ENCODE data around the gene CHAT. TPM values are rescaled to one million over a fixed set of nuclear protein-coding genes. Genes with fewer than 3 reads are reported as not detected.

CHAT gene
- total RNA-seq, 4 donors from 2014 or later = not detected

GRCh38 chr10:49656845-49657493 is 43.1 kb downstream of the CHAT start:
- no peak overlapping the region for H3K4me3 ChIP-seq
- intact Hi-C loops (cut with DNase I) = no loop called here
- peaks cover 0 to 13% (median 0%) of the 10 kb centered on the region in 4 donors for H3K27me3 ChIP-seq
- WGBS, 2 donors = 53 to 56% methylated on average over 9 of the region's 9 CpGs
- TF ChIP-seq POLR2A (IDR thresholded peaks at IDR 0.05) (no peak), CTCF (IDR thresholded peaks at IDR 0.05) (no peak)
- peaks cover 0 to 15% (median 0%) of the 10 kb centered on the region in 3 donors for H3K9me3 ChIP-seq
- no peaks in the 10 kb centered on the region for H3K4me1 ChIP-seq
- no peak overlapping the region for H3K27ac ChIP-seq
- no peaks in the 10 kb centered on the region for H3K36me3 ChIP-seq
- DNase-seq = no peak

DNA sequence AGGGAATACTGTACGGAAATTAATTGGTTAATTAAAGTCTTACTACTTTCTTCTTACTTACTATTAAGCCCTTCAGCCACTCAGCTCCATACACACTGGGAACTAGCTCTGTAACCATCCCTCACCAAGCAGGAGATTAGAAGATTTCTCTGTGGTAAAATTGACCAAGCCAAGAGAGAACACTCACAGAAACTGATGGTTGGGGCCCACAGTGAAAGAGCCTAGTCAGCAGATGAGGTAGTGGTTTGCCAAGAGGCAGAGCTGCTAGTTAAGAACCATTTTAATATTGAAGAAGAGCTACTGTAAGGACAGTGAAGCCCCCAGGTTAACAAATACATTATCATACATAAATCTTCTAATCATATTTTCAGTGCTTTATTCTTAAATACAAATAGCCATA is 43.8 kb downstream of the CHAT start:
- intact Hi-C loops (cut with DNase I) = no loop called here
- peaks cover 0 to 15% (median 0%) of the 10 kb centered on the region in 3 donors for H3K9me3 ChIP-seq
- no peak overlapping the region for H3K27ac ChIP-seq
- 77 to 79% methylated on average over 1 of the region's 1 CpG for WGBS, 2 donors
- no peak for DNase-seq
- no peak for TF ChIP-seq CTCF (IDR thresholded peaks at IDR 0.05)
- TF ChIP-seq POLR2A (IDR thresholded peaks at IDR 0.05) = no peak
- no peak overlapping the region for H3K4me3 ChIP-seq
- H3K4me1 ChIP-seq = no peaks in the 10 kb centered on the region
- H3K36me3 ChIP-seq = no peaks in the 10 kb centered on the region
- peaks cover 0 to 10% (median 0%) of the 10 kb centered on the region in 4 donors for H3K27me3 ChIP-seq

DNA sequence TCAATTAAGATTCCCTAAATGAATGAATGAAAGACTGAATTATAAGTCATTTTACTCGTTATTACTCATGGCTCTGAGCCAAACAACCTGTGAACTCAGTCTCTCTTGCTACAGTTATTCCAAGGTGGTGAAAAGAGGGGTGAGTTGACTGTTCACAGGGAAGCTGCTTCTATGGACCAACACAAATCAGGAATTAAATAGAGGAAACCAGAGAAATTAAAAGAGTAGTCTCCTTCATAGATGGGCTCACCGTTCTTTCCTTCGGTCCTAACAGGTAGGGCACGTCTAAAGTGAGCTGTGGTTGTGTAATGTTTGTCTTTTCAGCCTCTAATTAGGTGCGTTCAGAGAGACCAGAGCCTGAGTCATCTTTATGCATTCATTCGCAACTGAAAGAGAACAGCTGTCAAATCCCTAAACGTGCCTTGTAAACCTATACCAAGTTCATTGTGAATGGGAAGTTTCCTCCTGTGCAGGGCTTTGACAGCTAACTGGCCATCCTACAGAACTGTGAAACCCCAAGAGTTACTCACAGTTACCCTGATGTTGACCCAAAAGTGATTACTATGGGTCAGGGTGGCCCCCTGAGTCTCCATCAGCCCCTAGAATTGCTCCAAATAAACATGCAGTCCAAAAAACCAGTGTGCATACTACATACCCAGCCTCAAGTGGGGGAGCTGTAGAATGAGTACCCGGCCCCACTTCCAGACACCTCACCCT is 47.5 kb downstream of the CHAT start:
- H3K9me3 ChIP-seq = peaks cover 0 to 15% (median 0%) of the 10 kb centered on the region in 3 donors
- no peak for TF ChIP-seq CTCF (IDR thresholded peaks at IDR 0.05)
- no peak for TF ChIP-seq POLR2A (IDR thresholded peaks at IDR 0.05)
- H3K36me3 ChIP-seq = no peaks in the 10 kb centered on the region
- intact Hi-C loops (cut with DNase I) = no loop called here
- no peaks in the 10 kb centered on the region for H3K4me1 ChIP-seq
- WGBS, 2 donors = 36 to 44% methylated on average over 8 of the region's 8 CpGs
- H3K4me3 ChIP-seq = no peak overlapping the region
- peaks cover 0 to 3% (median 0%) of the 10 kb centered on the region in 4 donors for H3K27me3 ChIP-seq
- no peak for DNase-seq
- H3K27ac ChIP-seq = no peak overlapping the region

DNA sequence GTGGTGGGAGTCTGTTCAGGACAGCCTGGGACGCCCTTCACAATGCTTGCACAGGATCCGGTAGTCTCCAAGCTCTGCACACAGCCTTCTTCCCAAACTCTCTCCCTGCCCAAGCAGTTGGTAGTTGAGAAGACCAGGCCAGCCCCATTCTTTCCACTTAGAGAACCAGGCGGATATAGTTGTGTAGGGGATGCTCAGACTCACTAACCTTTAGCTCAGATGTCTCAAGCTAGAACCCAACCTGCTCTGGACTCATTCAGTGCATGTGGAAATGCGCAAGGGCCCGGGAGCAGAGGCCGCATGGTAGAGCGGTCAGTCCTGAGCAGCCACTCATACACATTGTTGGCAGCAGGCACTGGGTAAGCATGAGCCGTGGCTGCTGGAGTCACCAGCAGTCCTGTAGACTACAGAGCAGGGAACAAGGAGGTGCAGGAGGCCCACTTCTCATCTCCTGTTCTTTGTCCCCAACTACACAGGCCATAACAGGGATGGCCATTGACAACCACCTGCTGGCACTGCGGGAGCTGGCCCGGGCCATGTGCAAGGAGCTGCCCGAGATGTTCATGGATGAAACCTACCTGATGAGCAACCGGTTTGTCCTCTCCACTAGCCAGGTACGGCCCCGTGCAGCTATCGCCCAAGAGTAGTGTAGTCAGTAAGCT is 48.5 kb downstream of the CHAT start:
- H3K36me3 ChIP-seq = no peaks in the 10 kb centered on the region
- 80 to 94% methylated on average over 4 to 8 of the region's 15 CpGs for WGBS, 2 donors
- no peaks in the 10 kb centered on the region for H3K4me1 ChIP-seq
- H3K9me3 ChIP-seq = peaks cover 0 to 15% (median 0%) of the 10 kb centered on the region in 3 donors
- no peak for TF ChIP-seq POLR2A (IDR thresholded peaks at IDR 0.05)
- no peak for TF ChIP-seq CTCF (IDR thresholded peaks at IDR 0.05)
- peaks cover 0 to 13% (median 0%) of the 10 kb centered on the region in 4 donors for H3K27me3 ChIP-seq
- DNase-seq = no peak
- no peak overlapping the region for H3K27ac ChIP-seq
- intact Hi-C loops (cut with DNase I) = no loop called here
- no peak overlapping the region for H3K4me3 ChIP-seq

- no peak for DNase-seq
These were observed 49.8 kb downstream of the CHAT start for GRCh38 chr10:49663596-49663995.

More at GRCh38 chr10:49663596-49663995, 49.8 kb downstream of the CHAT start:
- no peak overlapping the region for H3K27ac ChIP-seq
- H3K36me3 ChIP-seq = no peaks in the 10 kb centered on the region
- no peak for TF ChIP-seq POLR2A (IDR thresholded peaks at IDR 0.05)
- intact Hi-C loops (cut with DNase I) = no loop called here
- H3K4me3 ChIP-seq = no peak overlapping the region
- H3K4me1 ChIP-seq = no peaks in the 10 kb centered on the region
- H3K9me3 ChIP-seq = peaks cover 0 to 15% (median 0%) of the 10 kb centered on the region in 3 donors
- H3K27me3 ChIP-seq = peaks cover 0 to 14% (median 0%) of the 10 kb centered on the region in 4 donors
- WGBS, 2 donors = 60 to 68% methylated on average over 6 of the region's 6 CpGs

All from esophagus squamous epithelium (tissue), 5 donors.